HG02870 (cell line): ENCODE data around the gene TMEM260.
A peak's percentile ranks its signal among the peaks of the same experiment; 100 is the strongest.

Experiments used
- ATAC-seq: cut with Tn5 transposase; IDR thresholded peaks from one replicate; pipeline ENCODE4 v1.9.1; 2021; ENCODE audit warnings: mild to moderate bottlenecking, moderate library complexity; ENCODE audit not compliant: unreplicated experiment

TMEM260 gene

DNA sequence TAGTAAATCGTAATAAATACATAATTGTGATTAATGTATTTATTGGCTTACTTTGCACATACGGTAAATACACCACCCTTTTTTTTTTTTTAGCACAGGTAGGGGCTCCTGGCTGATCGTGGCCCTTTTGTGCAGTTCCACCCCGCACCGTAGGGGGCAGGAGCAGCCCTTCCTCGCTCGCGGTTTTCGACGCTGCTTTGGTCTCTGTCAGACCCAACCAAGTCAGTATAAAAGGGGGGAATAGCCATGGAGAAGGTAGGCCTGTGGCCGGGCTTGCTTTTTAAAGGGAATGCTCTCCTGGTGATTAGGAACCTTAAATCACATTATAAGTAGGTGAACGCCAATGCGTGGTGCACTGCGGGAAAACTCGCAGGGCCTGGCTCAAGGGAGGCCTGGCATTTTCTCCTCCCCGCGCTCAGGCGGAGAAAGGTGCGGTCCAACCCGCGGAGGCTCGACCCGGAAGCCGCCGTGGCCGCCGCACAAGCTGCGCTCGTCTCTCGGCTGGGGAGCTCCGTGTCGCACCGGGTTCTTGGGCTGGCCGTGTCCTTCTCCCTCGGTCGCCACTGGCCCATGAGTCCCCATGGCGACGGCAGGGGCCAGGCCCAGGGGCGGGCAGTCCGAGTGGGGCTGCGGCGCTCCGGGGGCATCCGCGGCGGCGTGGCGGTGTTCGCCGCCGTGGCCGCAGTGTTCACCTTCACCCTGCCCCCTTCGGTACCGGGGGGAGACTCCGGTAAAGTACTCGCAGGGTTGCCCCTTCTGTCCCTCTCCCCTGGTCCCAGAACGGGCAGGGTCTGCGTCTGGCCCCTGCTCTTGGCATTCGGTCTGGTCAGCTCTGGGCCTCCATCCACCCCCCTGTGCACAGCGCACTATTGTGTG lies at the start of gene TMEM260:
TMEM260 (plus strand) TSS at position 454 of the 876 bp plus-strand sequence; CDS start at position 571, 117 bp downstream.
- peak; percentile 87 for ATAC-seq

DNA sequence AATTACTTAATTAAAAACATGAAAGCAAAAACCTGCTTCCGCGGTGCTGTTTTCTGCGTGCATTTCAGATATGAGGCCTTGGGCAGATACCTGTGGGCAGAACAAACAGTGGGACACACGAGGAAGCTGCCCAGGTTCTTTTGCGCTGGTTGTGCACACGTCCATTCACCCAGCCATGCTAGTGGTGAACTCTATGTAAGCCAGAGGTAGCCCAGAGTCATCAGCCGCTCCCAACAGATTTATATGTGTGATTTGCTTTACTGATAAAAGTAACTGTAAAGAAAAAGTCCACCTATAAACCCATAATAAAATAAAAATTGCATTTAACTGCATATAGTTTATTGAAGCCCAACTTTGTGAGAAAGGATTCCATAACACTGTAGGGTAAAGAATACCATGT lies 47.1 kb upstream of the TMEM260 start:
- ATAC-seq, result no peak

DNA sequence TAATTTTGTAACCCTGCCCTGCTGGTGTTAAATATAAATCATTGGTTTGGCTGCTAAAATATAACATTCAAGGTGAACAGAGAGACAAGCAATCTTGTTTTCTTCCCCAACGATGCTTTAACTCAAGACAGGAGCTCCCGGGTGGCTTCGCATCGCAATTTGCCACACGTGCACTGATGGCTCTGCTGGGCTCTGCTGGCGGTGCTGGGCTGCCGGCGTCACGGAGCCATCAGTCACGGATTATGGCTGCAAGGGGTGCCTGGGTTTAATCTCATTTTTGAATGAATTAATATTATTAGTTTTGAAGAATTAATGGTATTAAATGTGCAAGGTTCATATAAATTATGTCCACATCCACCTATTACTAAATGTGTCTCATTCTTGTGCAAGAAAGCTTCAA lies 44.9 kb upstream of the TMEM260 start:
- no peak for ATAC-seq

DNA sequence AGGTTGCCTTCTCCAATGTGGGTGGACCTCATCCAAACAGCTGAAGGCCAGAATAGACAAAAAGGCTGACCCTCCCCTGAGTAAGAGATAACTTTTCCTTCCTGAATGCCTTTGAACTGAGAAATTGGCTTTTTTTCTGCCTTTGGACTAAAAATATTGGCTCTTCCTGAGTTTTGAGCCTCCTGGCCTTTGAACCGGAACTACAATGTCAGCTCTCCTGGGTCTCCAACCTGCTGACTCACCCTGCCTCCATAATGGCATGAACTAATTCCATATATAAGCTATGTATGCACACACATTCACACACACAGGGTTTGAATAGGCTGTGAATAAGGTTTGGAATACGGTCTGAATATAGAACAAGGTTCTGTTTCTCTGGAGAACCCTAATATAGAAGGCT lies 39.7 kb upstream of the TMEM260 start:
- ATAC-seq, result no peak

DNA sequence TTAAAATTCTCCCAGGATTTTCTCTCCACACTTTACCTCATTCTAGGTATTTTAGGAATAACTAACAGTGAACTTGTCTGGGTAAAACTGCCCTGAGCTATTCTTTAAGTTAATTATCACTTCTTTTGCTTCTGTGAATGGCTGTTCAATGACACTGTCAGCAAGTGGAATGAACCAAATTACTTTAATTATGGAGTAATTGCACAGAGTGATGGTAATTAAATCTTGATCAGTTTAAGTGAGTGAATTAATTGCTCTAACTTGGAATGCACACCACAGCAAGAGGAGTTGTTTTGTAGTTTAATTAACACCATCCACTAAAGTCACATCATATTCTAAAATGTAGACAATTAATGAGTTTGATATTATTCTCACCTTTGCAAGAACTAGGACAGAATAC lies 36.2 kb upstream of the TMEM260 start:
- no peak for ATAC-seq

DNA sequence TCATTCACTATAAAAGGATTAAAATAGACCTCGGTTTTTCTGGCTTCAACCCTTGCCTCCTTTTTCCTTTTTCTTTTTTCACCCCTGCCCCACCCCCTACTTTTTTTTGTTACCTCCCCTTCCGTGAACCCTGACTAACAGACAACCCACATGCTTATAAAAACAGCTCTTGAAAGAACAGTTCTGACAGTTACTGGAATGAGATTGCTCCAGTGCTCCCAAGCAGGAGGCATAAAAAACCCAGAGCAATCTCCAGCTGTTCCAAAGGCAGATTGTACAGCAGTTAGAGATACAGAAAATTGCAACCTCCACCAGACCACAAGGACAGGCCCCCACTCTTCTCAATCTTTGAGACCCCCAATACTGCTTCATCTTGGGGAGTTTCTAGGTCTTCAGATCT lies 29.9 kb upstream of the TMEM260 start:
- ATAC-seq, result no peak

DNA sequence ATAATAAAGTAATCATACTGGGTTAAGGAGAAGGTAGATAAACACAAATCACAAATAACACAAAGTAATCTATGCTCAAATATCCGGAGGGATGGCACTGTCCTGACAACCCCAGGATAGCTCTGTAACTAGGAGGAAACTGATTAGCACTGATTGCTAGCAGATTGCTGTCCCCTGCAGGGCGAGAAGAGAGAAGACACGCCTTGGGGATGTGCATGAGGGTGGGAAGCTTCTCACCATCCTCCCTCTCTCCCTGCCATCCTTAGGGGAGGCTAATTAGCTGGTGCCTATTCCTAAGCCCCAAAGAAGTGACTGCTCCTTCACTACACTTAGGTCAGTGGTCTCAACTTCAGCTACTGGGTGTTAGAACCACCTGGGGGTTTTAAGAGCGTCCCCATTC lies 27.0 kb upstream of the TMEM260 start:
- no peak for ATAC-seq

DNA sequence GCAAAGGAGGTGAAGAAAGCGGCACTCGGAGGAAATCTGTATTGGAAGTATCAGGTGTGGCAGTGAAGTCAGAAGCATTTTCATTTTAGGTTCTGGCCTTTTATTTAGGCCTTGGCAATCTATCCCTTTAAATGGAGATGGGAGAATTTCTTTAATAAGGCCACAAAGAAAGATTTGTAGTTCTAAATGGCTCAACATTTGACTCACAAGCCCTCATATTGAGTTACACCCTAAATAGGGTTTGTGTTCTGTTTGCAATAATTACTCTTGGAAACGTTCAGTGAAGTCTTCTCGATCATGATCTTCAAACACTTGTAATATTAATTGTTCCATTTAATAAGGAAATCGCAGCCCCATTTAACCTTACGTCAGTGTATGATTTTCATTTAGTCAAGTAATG lies 25.3 kb upstream of the TMEM260 start:
- ATAC-seq, result no peak

DNA sequence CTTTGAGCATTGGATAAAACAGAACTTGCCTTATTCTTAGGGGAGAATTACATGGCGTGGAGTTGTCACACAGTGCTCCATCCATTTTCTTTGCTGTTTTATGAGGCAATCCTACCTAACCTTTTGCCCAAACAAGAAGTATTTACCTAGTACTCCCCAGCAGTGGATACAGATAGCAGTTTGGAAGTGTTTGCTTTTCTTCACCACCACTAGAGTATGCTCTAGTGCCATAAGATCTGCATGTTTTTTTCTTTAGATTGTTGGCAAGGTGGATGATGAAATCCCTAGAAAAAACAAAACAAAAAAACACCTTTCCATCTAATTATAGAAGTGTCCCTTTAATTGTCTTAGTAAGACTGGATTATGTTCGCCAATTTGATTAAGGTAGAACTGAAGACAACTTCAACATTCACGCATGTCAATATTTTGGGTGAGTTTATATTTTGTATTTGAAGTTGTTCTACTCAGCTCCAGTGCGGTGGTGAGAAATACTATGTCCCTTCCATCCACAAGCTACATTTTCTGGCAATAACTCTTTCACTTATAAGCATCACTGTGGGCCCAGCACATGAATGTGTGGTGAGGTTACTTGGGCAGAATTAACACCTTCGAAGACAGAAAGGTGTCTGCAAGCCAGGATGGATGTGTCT lies 23.6 kb upstream of the TMEM260 start:
- no peak for ATAC-seq

DNA sequence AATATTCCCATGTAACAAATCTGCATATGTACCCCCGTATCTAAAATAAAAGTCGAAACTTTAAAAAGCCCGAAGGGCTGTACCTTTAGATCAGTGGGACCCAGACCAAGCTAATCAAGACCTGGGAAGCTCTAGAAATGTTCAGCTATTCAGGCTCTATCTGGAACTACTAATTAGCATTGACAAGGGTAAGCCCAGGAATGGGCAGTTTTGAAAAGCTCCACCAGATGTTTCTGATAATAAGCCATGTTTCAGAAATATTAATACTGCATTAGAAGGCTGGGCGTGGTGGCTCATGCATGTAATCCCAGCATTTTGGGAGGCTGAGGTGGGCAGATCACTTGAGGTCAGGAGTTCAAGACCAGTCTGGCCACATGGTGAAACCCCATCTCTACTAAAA lies 20.4 kb upstream of the TMEM260 start:
- ATAC-seq, result no peak

DNA sequence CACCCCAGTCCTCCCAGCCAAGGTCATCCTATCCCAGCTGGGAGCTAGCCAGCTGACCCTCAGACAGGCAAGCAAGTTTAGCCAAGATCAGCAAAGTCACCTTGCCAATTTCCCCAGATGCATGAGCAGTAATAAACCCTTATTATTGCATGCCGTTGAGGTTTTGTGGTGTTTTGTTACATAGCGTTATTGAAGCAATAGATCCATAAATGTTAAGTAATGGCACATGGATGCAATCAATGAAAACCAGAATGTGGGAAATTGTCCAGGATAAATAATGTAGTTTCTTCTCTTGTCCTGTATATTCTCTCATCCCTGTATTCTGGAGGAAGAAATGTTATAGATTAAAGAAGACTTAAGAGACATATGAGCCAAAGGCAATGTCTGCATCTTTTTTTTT lies 18.0 kb upstream of the TMEM260 start:
- ATAC-seq, result no peak

DNA sequence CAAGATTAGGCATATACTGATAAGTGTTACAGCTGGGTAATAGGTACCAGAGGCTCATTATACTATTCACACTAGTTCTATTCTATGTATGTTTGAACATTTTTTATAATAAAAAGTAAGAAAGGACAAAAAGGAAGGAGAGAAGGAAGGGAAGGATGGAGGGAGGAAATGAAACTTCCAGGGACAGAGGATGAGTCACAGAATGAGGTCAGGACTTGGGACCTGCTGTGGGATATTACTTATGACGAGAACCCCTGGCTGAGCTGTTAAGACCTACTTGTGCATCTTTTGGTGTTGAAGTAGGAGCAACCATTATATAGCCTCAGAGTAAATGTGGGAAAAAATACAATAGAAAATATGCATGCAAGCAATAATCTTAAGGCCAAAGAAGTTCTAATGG lies 16.7 kb upstream of the TMEM260 start:
- ATAC-seq, result no peak

DNA sequence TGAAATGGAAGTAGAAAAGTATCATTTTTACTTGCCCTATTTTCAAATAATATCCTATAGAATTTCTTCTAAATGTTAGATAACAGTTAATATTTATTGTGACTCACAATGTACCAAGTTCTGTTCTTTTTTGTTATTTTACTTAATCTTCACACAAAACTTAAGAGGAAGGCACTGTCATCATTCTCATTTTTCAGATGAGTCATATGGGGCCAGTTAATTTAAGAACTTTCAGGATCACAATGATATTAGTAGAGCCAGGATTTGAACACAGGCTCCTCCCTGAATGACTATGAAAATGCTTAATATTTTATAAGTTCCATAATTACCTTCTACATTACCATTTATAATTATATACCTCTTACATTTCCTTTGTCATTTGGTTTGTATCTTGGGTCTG lies 10.4 kb upstream of the TMEM260 start:
- no peak for ATAC-seq

DNA sequence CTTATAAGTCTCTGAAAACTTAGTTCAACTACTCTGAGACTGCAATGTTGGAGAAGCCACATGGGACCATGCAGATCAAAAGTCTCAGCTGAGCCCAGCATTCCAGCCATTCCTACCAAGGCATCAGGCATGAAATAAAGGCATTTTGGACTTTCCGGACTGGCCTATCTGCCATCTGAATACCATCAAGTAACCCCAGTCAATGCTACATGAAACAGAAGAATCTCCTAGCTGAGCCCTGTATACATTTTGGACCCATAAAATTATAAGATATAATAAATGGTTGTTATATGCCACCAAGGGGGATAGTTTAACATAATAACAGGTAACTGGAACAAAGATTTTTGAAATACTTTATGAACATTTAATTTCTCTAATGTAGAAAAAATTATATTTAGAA lies 9.3 kb upstream of the TMEM260 start:
- no peak for ATAC-seq

DNA sequence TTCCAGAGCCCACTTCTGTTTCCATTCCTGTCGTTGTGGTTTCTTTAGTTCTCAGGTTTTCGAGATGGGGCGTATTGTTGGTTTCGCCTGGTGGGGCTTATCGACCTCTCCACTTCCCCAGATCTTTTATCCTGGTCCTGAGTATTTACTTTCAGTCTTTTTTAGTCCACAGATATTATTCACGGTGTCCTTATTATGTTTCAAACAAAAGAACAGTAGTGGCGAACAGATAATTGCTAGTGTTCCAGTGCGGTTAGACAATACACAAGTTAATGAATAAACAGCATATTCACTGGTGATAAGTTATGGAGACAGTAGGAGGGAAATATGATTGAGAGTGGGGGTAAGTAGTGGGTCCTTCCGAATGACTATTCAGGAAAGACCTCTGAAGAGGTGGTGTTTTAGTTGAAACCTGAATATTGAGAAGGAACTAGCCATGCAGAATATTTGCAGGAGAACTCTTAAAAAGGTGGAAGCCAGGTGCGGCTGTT lies 668 bp downstream of the TMEM260 start:
- no peak for ATAC-seq

DNA sequence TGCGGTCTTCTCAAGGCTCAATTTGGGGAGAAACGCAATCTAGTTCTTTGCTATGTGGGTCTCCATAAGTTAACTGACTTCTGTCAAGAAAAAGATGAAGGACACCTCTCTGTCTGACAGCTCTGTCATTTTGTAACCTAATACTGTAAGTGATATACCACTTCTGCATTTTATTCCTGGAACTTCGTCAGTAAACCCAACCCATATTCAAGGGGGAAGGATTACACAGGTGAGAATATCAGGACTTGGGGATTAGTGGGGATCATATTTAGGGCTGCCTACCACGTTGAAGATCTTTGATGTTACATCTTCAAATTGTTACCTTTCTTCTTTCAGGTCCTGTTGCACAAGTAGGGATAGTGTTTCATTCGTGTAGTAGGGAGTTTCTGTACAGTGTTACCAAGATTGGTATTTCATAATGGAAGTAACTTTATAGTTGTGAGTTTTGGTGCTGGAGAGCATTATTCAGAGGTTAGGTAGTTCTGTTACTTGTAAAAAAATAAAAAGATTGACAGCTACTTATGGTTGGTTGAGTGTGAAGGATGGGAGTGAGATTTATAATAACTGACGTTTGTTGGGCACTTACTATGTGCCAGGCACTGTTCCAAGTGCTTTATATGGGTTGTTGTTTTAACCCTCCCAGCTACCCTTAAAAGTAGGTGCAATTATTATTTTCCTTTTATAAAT lies 1.6 kb downstream of the TMEM260 start:
- ATAC-seq, result no peak

DNA sequence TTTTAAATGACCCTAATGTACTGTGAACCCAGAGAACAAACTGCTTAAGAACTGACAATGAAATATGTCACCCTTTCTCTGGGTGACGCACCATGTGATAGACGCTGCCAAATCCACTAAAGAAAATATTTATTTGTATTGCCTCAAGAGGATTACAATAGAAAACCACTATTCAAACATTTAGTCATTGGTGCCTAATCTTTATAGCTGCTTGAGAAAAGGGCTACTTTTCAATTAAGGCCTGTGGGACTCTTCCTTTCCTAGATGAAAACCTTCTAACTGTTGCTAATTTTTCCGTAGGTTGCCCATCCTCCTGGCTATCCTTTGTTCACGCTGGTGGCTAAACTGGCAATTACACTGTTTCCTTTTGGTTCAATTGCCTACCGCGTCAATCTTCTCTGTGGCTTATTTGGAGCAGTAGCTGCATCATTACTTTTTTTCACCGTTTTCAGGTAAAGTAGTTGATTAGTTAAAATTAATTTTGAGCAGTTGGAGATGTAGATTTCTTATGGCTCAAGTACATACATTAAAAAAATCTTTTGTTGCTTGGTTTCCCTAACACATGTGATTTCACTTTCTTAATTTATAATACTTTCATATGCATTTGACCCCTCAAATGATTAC lies 6.0 kb downstream of the TMEM260 start:
- no peak for ATAC-seq

DNA sequence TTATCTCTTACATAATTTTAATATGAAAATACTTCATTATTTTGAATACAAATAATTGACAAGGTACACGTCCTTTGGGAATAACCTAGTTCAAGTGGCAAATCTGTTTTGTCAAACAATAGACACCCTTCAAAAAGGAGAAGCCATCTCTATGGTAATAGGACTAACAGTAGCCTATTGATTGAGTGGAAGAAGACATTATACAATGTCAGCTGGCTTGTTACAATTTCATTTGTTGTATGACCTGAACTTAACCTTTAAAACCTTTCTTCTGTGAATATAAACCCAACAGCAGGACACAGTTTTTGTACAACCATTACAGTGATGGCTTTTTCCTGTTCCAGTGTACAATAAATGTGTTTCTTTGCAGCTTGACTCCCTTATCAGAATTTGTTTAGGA lies 8.1 kb downstream of the TMEM260 start:
- ATAC-seq, result no peak

DNA sequence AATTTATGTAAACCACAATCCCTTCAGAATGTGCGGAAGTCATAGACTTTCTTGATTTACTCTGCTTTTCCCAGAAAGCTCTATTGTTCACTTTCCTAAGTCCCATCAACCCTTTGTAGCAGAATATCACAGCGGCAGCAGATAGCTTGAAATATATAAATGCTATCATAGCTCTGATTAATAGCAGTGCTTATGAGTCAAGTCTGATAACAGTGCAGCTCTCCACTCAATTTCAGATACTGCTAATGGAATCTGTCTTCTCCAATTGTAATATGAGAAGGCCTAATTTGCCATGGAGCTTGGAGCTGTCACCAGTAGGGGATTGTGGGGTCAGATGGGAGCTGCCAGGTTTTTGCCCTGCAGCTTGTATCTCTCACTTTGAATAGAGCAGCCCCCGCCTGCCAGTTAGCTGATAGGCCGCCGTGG lies 10.9 kb downstream of the TMEM260 start:
- ATAC-seq, result no peak

DNA sequence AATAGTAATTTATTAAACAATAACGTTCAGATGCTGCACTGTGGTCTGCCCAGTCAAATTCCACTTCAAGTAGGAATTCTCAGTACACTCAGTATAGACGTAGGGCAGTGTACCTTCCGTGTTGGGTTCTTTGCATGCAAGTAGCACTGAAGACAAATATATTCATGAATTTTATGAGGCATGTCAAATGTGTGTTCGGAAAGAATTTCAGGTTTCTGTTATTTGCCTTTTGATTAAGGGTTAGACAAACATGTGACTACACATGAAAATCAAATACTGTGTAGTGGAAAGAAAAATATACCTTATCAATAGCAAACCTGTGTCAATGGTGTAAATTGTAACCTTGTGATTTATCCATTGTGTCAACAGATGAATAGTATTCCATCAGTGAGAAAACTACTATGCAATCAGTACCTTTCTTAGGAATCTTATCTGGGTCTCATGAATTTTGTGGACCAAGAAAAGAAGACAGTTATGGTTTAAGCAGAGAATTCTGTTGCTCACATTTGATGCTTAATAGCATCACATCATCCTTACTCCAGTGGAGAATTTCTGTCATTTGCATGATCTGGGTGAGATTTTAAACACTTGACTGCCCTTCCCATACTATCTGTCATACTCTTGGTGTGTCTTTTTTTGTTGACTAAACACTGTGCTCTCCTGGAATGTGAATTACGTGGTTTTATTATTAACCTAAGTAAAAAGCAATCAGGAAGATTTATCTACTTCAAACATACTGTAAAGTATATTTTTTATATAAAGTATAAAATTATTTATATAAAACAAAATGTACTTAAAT lies 13.3 kb downstream of the TMEM260 start:
- ATAC-seq, result no peak
